ENCODE measurements around the gene TBC1D5. TPM values are rescaled to one million over a fixed set of nuclear protein-coding genes. Genes with fewer than 3 reads are reported as not detected.

Gene TBC1D5
- total and polyA plus RNA-seq, 2 of the 4 experiments (the other 2 are of a cell fraction), result 16.4 to 57.0 TPM

DNA sequence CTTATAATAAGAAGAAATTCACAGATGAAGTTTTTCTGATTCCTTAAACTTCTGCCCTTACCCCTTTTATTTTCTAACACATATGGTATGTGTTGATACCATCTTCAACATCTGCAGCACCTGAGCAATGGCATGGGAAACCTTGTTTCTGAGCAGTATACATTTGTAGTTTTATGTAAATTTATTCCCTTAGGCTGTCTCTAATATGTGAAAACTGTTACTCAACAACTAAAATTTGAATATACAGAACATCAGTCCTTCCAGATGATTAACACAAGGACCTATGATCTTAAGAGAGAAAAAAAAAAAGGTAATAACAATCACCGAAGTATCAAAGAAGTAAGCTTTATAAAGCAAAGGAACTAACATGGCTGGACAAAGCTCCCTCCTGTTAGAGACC, 190.5 kb downstream of the TBC1D5 start:
- H2BK15ac ChIP-seq (ENCODE audit: low read depth, low read length), result no peak overlapping the region
- ChIA-PET CTCF (no interaction called here), POLR2A (ENCODE audit: unreplicated experiment) (no interaction called here)
- no peak overlapping the region for H3K4me3 ChIP-seq (ENCODE audit: insufficient read depth, low read depth, low read length)
- H3K27ac ChIP-seq (ENCODE audit: insufficient read depth, low read length), result no peak overlapping the region
- H2BK5ac ChIP-seq (ENCODE audit: low read depth, low read length, poor library complexity, severe bottlenecking), result no peak overlapping the region
- H3K9me1 ChIP-seq (ENCODE audit: insufficient read depth, low read length), result no peaks in the 10 kb centered on the region
- H3K23ac ChIP-seq (ENCODE audit: low read depth, low read length), result no peak overlapping the region
- H4K8ac ChIP-seq (ENCODE audit: low read depth in 2 of 2, low read length in 2 of 2), result no peak overlapping the region
- no peaks in the 10 kb centered on the region for H3K36me3 ChIP-seq (ENCODE audit: control insufficient read depth, insufficient read depth, low read length)
- no peak overlapping the region for H2AK9ac ChIP-seq (replicated peaks; ENCODE audit: low read depth, low read length, poor library complexity)
- no peak for DNase-seq
- no peaks in the 10 kb centered on the region for H3K9me3 ChIP-seq (ENCODE audit: control insufficient read depth, insufficient read depth, low read length)
- no peak overlapping the region for H3K9ac ChIP-seq (ENCODE audit: low read depth, low read length)
- no peak overlapping the region for H3K4ac ChIP-seq (ENCODE audit: low read depth, low read length)
- no peaks in the 10 kb centered on the region for H3K27me3 ChIP-seq (ENCODE audit: control insufficient read depth, insufficient read depth, low read length)
- H4K20me1 ChIP-seq (ENCODE audit: insufficient read depth, low read length), result no peaks in the 10 kb centered on the region
- no peak overlapping the region for H2AK5ac ChIP-seq (ENCODE audit: low read depth, low read length)
- H3K14ac ChIP-seq (replicated peaks; ENCODE audit: low read depth, low read length), result no peak overlapping the region
- no peak overlapping the region for H3K18ac ChIP-seq (ENCODE audit: low read depth, low read length)
- no peak overlapping the region for H4K5ac ChIP-seq (ENCODE audit: low read depth, low read length)
- H2BK120ac ChIP-seq (ENCODE audit: low read depth, low read length), result no peak overlapping the region
- no TSS peak for BruUV-seq (replicated peaks)
- H2AFZ ChIP-seq (replicated peaks; ENCODE audit: low read length, poor library complexity), result no peak overlapping the region
- no peak for TF ChIP-seq RCOR1 (IDR thresholded peaks at IDR 0.05; ENCODE audit: insufficient replicate concordance, low read length)
- TF ChIP-seq CHD1 (IDR thresholded peaks at IDR 0.05; ENCODE audit: low read depth, low read length), result no peak
- TF ChIP-seq MAFK (IDR thresholded peaks at IDR 0.05; ENCODE audit: low read depth, low read length), result no peak
- TF ChIP-seq, protein P1, sequence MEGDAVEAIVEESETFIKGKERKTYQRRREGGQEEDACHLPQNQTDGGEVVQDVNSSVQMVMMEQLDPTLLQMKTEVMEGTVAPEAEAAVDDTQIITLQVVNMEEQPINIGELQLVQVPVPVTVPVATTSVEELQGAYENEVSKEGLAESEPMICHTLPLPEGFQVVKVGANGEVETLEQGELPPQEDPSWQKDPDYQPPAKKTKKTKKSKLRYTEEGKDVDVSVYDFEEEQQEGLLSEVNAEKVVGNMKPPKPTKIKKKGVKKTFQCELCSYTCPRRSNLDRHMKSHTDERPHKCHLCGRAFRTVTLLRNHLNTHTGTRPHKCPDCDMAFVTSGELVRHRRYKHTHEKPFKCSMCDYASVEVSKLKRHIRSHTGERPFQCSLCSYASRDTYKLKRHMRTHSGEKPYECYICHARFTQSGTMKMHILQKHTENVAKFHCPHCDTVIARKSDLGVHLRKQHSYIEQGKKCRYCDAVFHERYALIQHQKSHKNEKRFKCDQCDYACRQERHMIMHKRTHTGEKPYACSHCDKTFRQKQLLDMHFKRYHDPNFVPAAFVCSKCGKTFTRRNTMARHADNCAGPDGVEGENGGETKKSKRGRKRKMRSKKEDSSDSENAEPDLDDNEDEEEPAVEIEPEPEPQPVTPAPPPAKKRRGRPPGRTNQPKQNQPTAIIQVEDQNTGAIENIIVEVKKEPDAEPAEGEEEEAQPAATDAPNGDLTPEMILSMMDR (conservative IDR thresholded peaks at IDR 0.05; ENCODE audit: low read depth, low read length), result no peak
- no peak for TF ChIP-seq FOS (IDR thresholded peaks at IDR 0.05; ENCODE audit: low read depth, low read length)
- TF ChIP-seq MXI1 (IDR thresholded peaks at IDR 0.05; ENCODE audit: borderline replicate concordance, low read depth, low read length), result no peak
- TF ChIP-seq RFX5 (IDR thresholded peaks at IDR 0.05; ENCODE audit: low read depth, low read length), result no peak
- TF ChIP-seq NFE2L2 (IDR thresholded peaks at IDR 0.05; ENCODE audit: low read depth, low read length), result no peak
- no peak for TF ChIP-seq BHLHE40 (IDR thresholded peaks at IDR 0.05; ENCODE audit: low read depth, low read length)
- no peak for TF ChIP-seq POLR2A (IDR thresholded peaks at IDR 0.05; ENCODE audit: low read depth, low read length)
- no peak for TF ChIP-seq CEBPB (IDR thresholded peaks at IDR 0.05; ENCODE audit: low read depth, low read length)
- no peak for TF ChIP-seq RAD21 (IDR thresholded peaks at IDR 0.05; ENCODE audit: low read length)
- TF ChIP-seq MAZ (IDR thresholded peaks at IDR 0.05; ENCODE audit: borderline replicate concordance, low read depth, low read length), result no peak
- no CpG with 5 or more reads among the region's 1 CpG for WGBS, 2 experiments (ENCODE audit: extremely low coverage in 2 of 2, insufficient read length in 1 of 2)
- H2BK20ac ChIP-seq (ENCODE audit: low read depth, low read length), result no peak overlapping the region
- dilution Hi-C loops (cut with HindIII; ENCODE audit: low sequenced_read_pairs, unreplicated experiment) (no loop called here), intact Hi-C loops (cut with micrococcal nuclease) (no loop called here), in situ Hi-C loops (cut with MboI; ENCODE audit: low sequenced_read_pairs) (no loop called here)
- no peak overlapping the region for H3K4me2 ChIP-seq (ENCODE audit: low read depth, low read length)
- no peak for ATAC-seq (ENCODE audit: low read depth)
- H3K56ac ChIP-seq (ENCODE audit: extremely low read depth, insufficient read depth, low read length), result no peak overlapping the region
- no peak overlapping the region for H4K91ac ChIP-seq (ENCODE audit: insufficient read depth, low read depth, low read length)
- peaks cover 1% of the 10 kb centered on the region; the same call in 1 of the 2 replicates for H3K4me1 ChIP-seq (ENCODE audit: control insufficient read depth, insufficient read depth, low read length)
- peaks cover 0 to 2% of the 10 kb centered on the region in 2 experiments; a peak in 1 of 4 replicates for H3K79me1 ChIP-seq (ENCODE audit: low read depth in 1 of 2, low read length in 2 of 2)

Measured in IMR-90 (cell line).